Chondrocyte (in vitro differentiated cells): Measurements from ENCODE around the gene TNIP3. TPM values are rescaled to one million over a fixed set of nuclear protein-coding genes. Genes with fewer than 3 reads are reported as not detected.
"Not testable (repeated sequence)": the region's sequence is repeated elsewhere in the genome, so short reads cannot be mapped to it uniquely, and the experiment has no call there.

Experiments used
- DNase-seq: peaks from one replicate; pipeline ENCODE4 v3.0.0; 2021; ENCODE audit warnings: mixed read lengths, low spot score
- H3K27ac Mint-ChIP-seq: one replicate; pipeline ENCODE4 v1.8.0; 2021; ENCODE audit warnings: mild to moderate bottlenecking, moderate library complexity, mixed read lengths; ENCODE audit not compliant: unreplicated experiment
- H3K27me3 Mint-ChIP-seq: 2 replicates; pipeline ENCODE4 v1.8.0; 2021; ENCODE audit warnings: low read depth, mixed read lengths
- H3K36me3 Mint-ChIP-seq: 2 replicates; pipeline ENCODE4 v1.8.0; 2021; ENCODE audit warnings: low read depth, mixed read lengths
- H3K4me1 Mint-ChIP-seq: 2 replicates; pipeline ENCODE4 v1.8.0; 2021; ENCODE audit warnings: low read depth, mild to moderate bottlenecking, mixed read lengths
- H3K4me3 Mint-ChIP-seq: one replicate; pipeline ENCODE4 v1.8.0; 2021; ENCODE audit warnings: mild to moderate bottlenecking, moderate library complexity, mixed read lengths; ENCODE audit not compliant: unreplicated experiment
- H3K9me3 Mint-ChIP-seq: 2 replicates; pipeline ENCODE4 v1.8.0; 2021; ENCODE audit warnings: low read depth, mixed read lengths
- CTCF ChIP-seq: fragments of 200-600 bp; sonication (generic); IDR thresholded peaks from 2 replicates; pipeline ENCODE4 v1.5.0; 2021; ENCODE audit warnings: antibody characterized with exemption, mild to moderate bottlenecking, moderate library complexity
- total RNA-seq: library from RNA; stranded (reverse); gene quantifications from 3 replicates; pipeline ENCODE4 v1.2.1, GENCODE V29; 2021

TNIP3 gene
- total RNA-seq, 1 donor from 2014 or later, result not detected

- Mint-ChIP-seq H3K9me3 (peaks cover 7% of the 10 kb centered on the region), H3K36me3 (no peaks in the 10 kb centered on the region), H3K4me3 (no peak overlapping the region), H3K27me3 (peaks cover 5% of the 10 kb centered on the region), H3K4me1 (peaks cover 11% of the 10 kb centered on the region), H3K27ac (no peak overlapping the region)
- no peak for DNase-seq
- TF ChIP-seq CTCF, result no peak
Measured at GRCh38 chr4:121180558-121180957, 16.4 kb upstream of the TNIP3 start.

- no peak for TF ChIP-seq CTCF
- peaks cover 8% of the 10 kb centered on the region for H3K27me3 Mint-ChIP-seq
- DNase-seq, result no peak
- H3K9me3 Mint-ChIP-seq, result peaks cover 1% of the 10 kb centered on the region
- no peak overlapping the region for H3K4me3 Mint-ChIP-seq
- peaks cover 11% of the 10 kb centered on the region for H3K4me1 Mint-ChIP-seq
- no peaks in the 10 kb centered on the region for H3K36me3 Mint-ChIP-seq
- H3K27ac Mint-ChIP-seq, result no peak overlapping the region
Measured at GRCh38 chr4:121177246-121178137, 13.4 kb upstream of the TNIP3 start.

- DNase-seq, result no peak
- Mint-ChIP-seq H3K4me3 (no peak overlapping the region), H3K27me3 (peaks cover 8% of the 10 kb centered on the region), H3K36me3 (no peaks in the 10 kb centered on the region), H3K27ac (no peak overlapping the region), H3K4me1 (peaks cover 5% of the 10 kb centered on the region), H3K9me3 (no peaks in the 10 kb centered on the region)
- no peak for TF ChIP-seq CTCF
Measured at GRCh38 chr4:121176082-121176934, 12.2 kb upstream of the TNIP3 start.

- DNase-seq, H3K9me3 Mint-ChIP-seq, H3K27ac Mint-ChIP-seq, H3K4me1 Mint-ChIP-seq, H3K4me3 Mint-ChIP-seq, H3K27me3 Mint-ChIP-seq, H3K36me3 Mint-ChIP-seq: not testable (repeated sequence)
Measured at GRCh38 chr4:121171477-121171876, 7.4 kb upstream of the TNIP3 start.

- no peaks in the 10 kb centered on the region for H3K36me3 Mint-ChIP-seq
Measured at GRCh38 chr4:121168446-121169281, 4.5 kb upstream of the TNIP3 start.

More at GRCh38 chr4:121168446-121169281, 4.5 kb upstream of the TNIP3 start:
- Mint-ChIP-seq H3K4me3 (no peak overlapping the region), H3K27me3 (no peaks in the 10 kb centered on the region), H3K9me3 (no peaks in the 10 kb centered on the region), H3K4me1 (peaks cover 5% of the 10 kb centered on the region), H3K27ac (no peak overlapping the region)
- no peak for TF ChIP-seq CTCF
- DNase-seq, result no peak
